OCI-LY1 (cell line): ENCODE measurements around the gene CHI3L1.

ENCODE experiments used
- H2AFZ ChIP-seq: fragments of 200-600 bp; sonication (generic), shearing (Covaris generic); 2 replicates; pipeline ENCODE4 v1.6.0; 2014; ENCODE audit warnings: antibody characterized with exemption, mild to moderate bottlenecking, low read length
- H3F3A ChIP-seq: fragments of 200-600 bp; sonication (generic), shearing (Covaris generic); 2 replicates; pipeline ENCODE4 v1.6.0; 2014; ENCODE audit warnings: mild to moderate bottlenecking, antibody characterized with exemption, low read length, moderate library complexity; ENCODE audit not compliant: insufficient read depth
- H3K27ac ChIP-seq: fragments of 200-600 bp; sonication (generic); 2 replicates; pipeline ENCODE4 v1.5.1; 2014; ENCODE audit warnings: low read length, mixed run types, mild to moderate bottlenecking, low read depth; ENCODE audit not compliant: poor library complexity, severe bottlenecking
- H3K27me3 ChIP-seq: fragments of 200-600 bp; sonication (generic); 2 replicates; pipeline ENCODE4 v1.6.0; 2014; ENCODE audit warnings: antibody characterized with exemption, mild to moderate bottlenecking, low read length, moderate library complexity; ENCODE audit not compliant: insufficient read depth
- H3K36me3 ChIP-seq: fragments of 200-600 bp; sonication (generic); 2 replicates; pipeline ENCODE4 v1.6.1; 2014; ENCODE audit warnings: mild to moderate bottlenecking, antibody characterized with exemption, low read length, moderate library complexity, mixed read lengths; ENCODE audit not compliant: insufficient read depth
- H3K4me1 ChIP-seq: fragments of 200-600 bp; sonication (generic); 2 replicates; pipeline ENCODE4 v1.5.1; 2014; ENCODE audit warnings: mild to moderate bottlenecking, low read length, moderate library complexity; ENCODE audit not compliant: insufficient read depth, severe bottlenecking
- H3K4me2 ChIP-seq: fragments of 200-600 bp; sonication (generic), shearing (Covaris generic); 2 replicates; pipeline ENCODE4 v1.6.1; 2014; ENCODE audit warnings: low read length
- H3K4me3 ChIP-seq: fragments of 200-600 bp; sonication (generic); 2 replicates; pipeline ENCODE4 v1.5.1; 2014; ENCODE audit warnings: low read length, low read depth, mild to moderate bottlenecking, mixed read lengths; ENCODE audit not compliant: poor library complexity, severe bottlenecking
- H3K79me2 ChIP-seq: fragments of 200-600 bp; shearing (Covaris generic); 2 replicates; pipeline ENCODE4 v1.6.1; 2016; ENCODE audit warnings: mixed run types, low read length, mixed read lengths; ENCODE audit not compliant: insufficient read depth
- H3K9ac ChIP-seq: fragments of 200-600 bp; sonication (generic), shearing (Covaris generic); 2 replicates; pipeline ENCODE4 v1.6.1; 2014; ENCODE audit warnings: mild to moderate bottlenecking, low read length, mixed read lengths
- H3K9me2 ChIP-seq: fragments of 200-600 bp; sonication (generic), shearing (Covaris generic); 2 replicates; pipeline ENCODE4 v1.6.1; 2014; ENCODE audit warnings: low read depth, mild to moderate bottlenecking, low read length, mixed read lengths
- H3K9me3 ChIP-seq: fragments of 200-600 bp; shearing (Covaris generic); 2 replicates; pipeline ENCODE4 v1.6.1; 2014; ENCODE audit warnings: low read length, mixed read lengths
- H4K20me1 ChIP-seq: fragments of 200-600 bp; sonication (generic), shearing (Covaris generic); 2 replicates; pipeline ENCODE4 v1.6.0; 2016; ENCODE audit warnings: mild to moderate bottlenecking, low read length; ENCODE audit not compliant: insufficient read depth
- EZH2 ChIP-seq: fragments of 200-600 bp; sonication (generic), shearing (Covaris generic); IDR thresholded peaks from 2 replicates; pipeline ENCODE4 v1.8.0; 2017; ENCODE audit warnings: borderline replicate concordance, mixed run types, mild to moderate bottlenecking, antibody characterized with exemption, low read length, moderate library complexity, mixed read lengths
- TF ChIP-seq, protein P1 (sequence below): fragments of 200-600 bp; sonication (generic), shearing (Covaris generic); IDR thresholded peaks from 2 replicates; pipeline ENCODE4 v1.5.1; 2017; ENCODE audit warnings: mild to moderate bottlenecking, antibody characterized with exemption, low read length, moderate library complexity, mixed read lengths

Gene CHI3L1

DNA sequence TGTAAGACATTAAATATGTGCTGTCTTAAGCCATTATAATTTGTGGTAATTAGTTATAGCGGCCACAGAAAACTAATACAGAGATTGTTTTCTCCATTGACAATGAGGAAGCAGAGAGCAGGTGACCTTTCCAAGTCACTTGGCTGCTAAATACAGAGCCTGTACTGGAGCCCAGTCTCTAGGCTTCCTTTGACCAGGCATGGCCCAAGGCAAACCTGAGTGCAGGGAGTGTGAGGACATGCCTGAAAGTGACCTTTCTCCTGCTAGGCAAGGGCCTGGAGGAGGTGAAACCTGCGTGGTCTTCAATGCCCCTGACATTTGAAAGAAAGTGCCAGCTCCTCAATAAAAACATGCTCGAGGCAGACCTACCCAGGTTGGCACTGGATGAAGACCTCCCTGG, 12.5 kb upstream of the CHI3L1 start:
- Histone ChIP-seq H2AFZ (no peak overlapping the region), H3K36me3 (no peaks in the 10 kb centered on the region), H3K27ac (no peak overlapping the region), H3K79me2 (no peaks in the 10 kb centered on the region), H3K9ac (no peak overlapping the region), H4K20me1 (no peaks in the 10 kb centered on the region), H3K4me2 (no peak overlapping the region), H3K9me2 (no peaks in the 10 kb centered on the region), H3K27me3 (peaks cover 18% of the 10 kb centered on the region), H3K4me1 (no peaks in the 10 kb centered on the region), H3K4me3 (no peak overlapping the region), H3F3A (no peaks in the 10 kb centered on the region), H3K9me3 (no peaks in the 10 kb centered on the region)
- TF ChIP-seq, protein P1, sequence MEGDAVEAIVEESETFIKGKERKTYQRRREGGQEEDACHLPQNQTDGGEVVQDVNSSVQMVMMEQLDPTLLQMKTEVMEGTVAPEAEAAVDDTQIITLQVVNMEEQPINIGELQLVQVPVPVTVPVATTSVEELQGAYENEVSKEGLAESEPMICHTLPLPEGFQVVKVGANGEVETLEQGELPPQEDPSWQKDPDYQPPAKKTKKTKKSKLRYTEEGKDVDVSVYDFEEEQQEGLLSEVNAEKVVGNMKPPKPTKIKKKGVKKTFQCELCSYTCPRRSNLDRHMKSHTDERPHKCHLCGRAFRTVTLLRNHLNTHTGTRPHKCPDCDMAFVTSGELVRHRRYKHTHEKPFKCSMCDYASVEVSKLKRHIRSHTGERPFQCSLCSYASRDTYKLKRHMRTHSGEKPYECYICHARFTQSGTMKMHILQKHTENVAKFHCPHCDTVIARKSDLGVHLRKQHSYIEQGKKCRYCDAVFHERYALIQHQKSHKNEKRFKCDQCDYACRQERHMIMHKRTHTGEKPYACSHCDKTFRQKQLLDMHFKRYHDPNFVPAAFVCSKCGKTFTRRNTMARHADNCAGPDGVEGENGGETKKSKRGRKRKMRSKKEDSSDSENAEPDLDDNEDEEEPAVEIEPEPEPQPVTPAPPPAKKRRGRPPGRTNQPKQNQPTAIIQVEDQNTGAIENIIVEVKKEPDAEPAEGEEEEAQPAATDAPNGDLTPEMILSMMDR = no peak
- TF ChIP-seq EZH2 = no peak

DNA sequence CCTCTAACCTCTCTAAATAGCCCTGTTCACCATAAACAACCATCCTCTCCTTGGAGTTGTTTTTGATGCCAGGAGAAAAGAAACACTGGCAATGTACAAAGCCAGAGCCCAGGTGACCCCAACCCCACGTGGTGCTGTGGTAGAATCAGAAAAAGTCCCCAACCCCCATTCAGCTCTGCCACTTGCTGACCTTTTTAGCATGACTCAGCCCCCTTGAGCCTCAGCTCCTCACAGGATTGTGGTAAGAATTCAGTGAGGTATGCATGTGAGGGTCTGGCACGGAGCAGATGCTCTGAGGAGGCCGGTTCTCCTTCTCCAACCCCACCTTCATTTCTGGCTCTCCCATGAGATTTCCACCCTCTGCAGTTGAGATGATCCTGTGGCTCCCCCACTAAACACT, 11.1 kb upstream of the CHI3L1 start:
- Histone ChIP-seq H3K9me2 (no peaks in the 10 kb centered on the region), H3K79me2 (no peaks in the 10 kb centered on the region), H3K27me3 (peaks cover 14% of the 10 kb centered on the region), H3K36me3 (no peaks in the 10 kb centered on the region), H3K4me2 (no peak overlapping the region), H3K27ac (no peak overlapping the region), H3K9me3 (no peaks in the 10 kb centered on the region), H3F3A (no peaks in the 10 kb centered on the region), H3K9ac (no peak overlapping the region), H3K4me1 (no peaks in the 10 kb centered on the region), H4K20me1 (no peaks in the 10 kb centered on the region), H3K4me3 (no peak overlapping the region), H2AFZ (no peak overlapping the region)
- TF ChIP-seq, protein P1 = no peak
- TF ChIP-seq EZH2 = no peak

DNA sequence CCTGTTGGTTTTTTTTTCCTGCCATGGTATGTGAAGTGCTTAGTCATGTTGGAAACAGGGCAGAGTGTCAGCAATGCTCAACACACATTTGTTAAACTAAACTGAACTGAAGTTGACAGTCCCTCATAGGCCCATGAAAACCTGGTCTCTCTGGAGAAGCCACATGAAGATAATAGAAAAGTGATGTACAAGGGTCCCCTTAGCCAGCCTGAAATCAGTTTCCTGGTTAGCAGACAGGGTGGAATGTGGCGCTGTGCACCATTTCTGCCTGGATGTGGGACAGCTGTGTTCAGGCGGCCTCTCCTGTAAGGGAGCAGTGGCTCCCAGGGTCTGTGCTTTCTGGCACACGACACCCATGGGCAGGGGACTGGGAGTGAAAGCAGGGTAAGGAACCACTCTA, 9.9 kb upstream of the CHI3L1 start:
- H3K79me2 ChIP-seq = no peaks in the 10 kb centered on the region
- H4K20me1 ChIP-seq = no peaks in the 10 kb centered on the region

DNA sequence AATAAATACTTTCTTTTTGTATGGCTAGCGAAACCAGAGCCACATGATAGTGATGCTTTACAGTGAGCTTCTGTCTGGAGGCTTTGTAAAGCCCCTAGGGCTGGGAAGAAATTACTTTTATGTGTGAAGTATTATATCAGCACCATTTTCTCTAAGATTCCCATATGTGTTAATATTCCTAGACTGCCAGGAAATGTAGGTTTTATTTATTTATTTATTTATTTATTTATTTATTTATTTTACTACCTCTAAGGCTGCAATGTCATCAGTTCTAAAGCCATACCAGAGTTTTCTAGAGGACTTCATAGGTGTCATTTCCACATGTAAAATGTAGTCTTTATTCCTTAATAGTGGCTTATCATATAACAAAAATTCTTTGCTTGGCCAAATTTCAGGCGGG, 4.4 kb upstream of the CHI3L1 start:
- TF ChIP-seq EZH2 = no peak
- TF ChIP-seq, protein P1 = no peak
- no peaks in the 10 kb centered on the region for H3K9me2 ChIP-seq
- H3K36me3 ChIP-seq = no peaks in the 10 kb centered on the region
- H3K4me1 ChIP-seq = no peaks in the 10 kb centered on the region
- H3K9me3 ChIP-seq = no peaks in the 10 kb centered on the region
- no peak overlapping the region for H3K27ac ChIP-seq
- H3K27me3 ChIP-seq = no peaks in the 10 kb centered on the region
- H3K4me2 ChIP-seq = no peak overlapping the region
- no peak overlapping the region for H2AFZ ChIP-seq
- H3K9ac ChIP-seq = no peak overlapping the region
- no peak overlapping the region for H3K4me3 ChIP-seq
- no peaks in the 10 kb centered on the region for H3K79me2 ChIP-seq
- no peaks in the 10 kb centered on the region for H3F3A ChIP-seq
- H4K20me1 ChIP-seq = no peaks in the 10 kb centered on the region

More for the DNA sequence above, 9.9 kb upstream of the CHI3L1 start:
- no peaks in the 10 kb centered on the region for H3K4me1 ChIP-seq
- H3K4me2 ChIP-seq = no peak overlapping the region
- no peak overlapping the region for H3K4me3 ChIP-seq
- H3K9me3 ChIP-seq = no peaks in the 10 kb centered on the region
- H3K9ac ChIP-seq = no peak overlapping the region
- H3K9me2 ChIP-seq = no peaks in the 10 kb centered on the region
- no peak overlapping the region for H3K27ac ChIP-seq
- no peaks in the 10 kb centered on the region for H3F3A ChIP-seq
- TF ChIP-seq EZH2 = no peak
- H3K36me3 ChIP-seq = no peaks in the 10 kb centered on the region
- no peak overlapping the region for H2AFZ ChIP-seq
- H3K27me3 ChIP-seq = peaks cover 14% of the 10 kb centered on the region; the same call in 1 of the 2 replicates
